Fibroblast of villous mesenchyme (primary cell): Measurements from ENCODE around the gene ACOX3. TPM values are rescaled to one million over a fixed set of nuclear protein-coding genes. Genes with fewer than 3 reads are reported as not detected.
A peak's percentile ranks its signal among the peaks of the same experiment; 100 is the strongest.
"Not testable (repeated sequence)": the region's sequence is repeated elsewhere in the genome, so short reads cannot be mapped to it uniquely, and the experiment has no call there.

Experiments
- DNase-seq: peaks from one replicate; pipeline ENCODE4 v3.0.0-alpha.2; 2010; ENCODE audit warnings: low read depth
- H3K4me3 ChIP-seq: 2 replicates; pipeline ENCODE4 v1.5.1; 2011; ENCODE audit warnings: low read depth, mild to moderate bottlenecking, low read length
- total RNA-seq: library from RNA; depleted of rRNA; stranded (reverse); fragments of >200 nt; gene quantifications from 2 replicates; pipeline ENCODE4 v1.2.3, GENCODE V29; 2012
- TF ChIP-seq, protein P1 (sequence below): IDR thresholded peaks from 2 replicates; pipeline ENCODE4 v1.5.1; 2012; ENCODE audit warnings: low read depth, mild to moderate bottlenecking, low read length; ENCODE audit not compliant: insufficient read depth

ACOX3 gene
- total RNA-seq, 1 donor, result 26.8 TPM

DNA sequence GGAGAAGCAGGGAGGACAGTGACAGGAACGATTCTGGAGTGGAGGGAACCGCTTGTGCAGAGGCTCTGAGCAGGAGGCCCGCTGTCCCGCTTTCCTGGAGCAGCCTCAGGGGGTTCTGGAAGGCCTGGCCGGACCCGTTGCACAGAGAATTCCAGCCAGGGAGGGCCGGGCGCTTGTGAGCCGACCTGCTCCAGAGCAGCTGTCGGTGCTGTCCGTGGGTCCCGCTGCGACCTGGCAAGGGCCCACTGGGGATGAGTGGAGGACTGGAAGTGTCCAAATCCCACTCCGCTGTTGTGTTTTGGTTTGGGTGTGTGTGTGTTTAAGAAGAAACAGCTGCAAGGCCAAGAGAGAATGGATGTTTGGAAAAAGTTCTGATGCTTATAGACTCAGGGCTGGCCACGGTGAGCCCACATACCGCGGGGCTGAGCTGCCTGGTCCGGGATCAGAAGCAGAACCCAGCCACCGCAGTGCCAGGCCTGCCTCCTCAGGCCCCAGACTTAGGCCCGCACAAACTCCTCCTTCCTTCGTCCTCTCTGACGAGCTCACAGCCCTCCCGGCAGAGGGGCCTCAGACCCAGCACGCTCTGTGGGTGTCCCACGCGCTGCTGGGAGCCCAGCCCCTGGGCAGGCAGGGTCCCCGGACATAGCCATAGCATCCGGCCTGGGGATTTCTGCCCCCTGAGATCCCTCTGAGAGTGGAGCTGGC, 97.1 kb downstream of the ACOX3 start:
- TF ChIP-seq, protein P1, sequence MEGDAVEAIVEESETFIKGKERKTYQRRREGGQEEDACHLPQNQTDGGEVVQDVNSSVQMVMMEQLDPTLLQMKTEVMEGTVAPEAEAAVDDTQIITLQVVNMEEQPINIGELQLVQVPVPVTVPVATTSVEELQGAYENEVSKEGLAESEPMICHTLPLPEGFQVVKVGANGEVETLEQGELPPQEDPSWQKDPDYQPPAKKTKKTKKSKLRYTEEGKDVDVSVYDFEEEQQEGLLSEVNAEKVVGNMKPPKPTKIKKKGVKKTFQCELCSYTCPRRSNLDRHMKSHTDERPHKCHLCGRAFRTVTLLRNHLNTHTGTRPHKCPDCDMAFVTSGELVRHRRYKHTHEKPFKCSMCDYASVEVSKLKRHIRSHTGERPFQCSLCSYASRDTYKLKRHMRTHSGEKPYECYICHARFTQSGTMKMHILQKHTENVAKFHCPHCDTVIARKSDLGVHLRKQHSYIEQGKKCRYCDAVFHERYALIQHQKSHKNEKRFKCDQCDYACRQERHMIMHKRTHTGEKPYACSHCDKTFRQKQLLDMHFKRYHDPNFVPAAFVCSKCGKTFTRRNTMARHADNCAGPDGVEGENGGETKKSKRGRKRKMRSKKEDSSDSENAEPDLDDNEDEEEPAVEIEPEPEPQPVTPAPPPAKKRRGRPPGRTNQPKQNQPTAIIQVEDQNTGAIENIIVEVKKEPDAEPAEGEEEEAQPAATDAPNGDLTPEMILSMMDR, result no peak
- DNase-seq, result no peak

DNA sequence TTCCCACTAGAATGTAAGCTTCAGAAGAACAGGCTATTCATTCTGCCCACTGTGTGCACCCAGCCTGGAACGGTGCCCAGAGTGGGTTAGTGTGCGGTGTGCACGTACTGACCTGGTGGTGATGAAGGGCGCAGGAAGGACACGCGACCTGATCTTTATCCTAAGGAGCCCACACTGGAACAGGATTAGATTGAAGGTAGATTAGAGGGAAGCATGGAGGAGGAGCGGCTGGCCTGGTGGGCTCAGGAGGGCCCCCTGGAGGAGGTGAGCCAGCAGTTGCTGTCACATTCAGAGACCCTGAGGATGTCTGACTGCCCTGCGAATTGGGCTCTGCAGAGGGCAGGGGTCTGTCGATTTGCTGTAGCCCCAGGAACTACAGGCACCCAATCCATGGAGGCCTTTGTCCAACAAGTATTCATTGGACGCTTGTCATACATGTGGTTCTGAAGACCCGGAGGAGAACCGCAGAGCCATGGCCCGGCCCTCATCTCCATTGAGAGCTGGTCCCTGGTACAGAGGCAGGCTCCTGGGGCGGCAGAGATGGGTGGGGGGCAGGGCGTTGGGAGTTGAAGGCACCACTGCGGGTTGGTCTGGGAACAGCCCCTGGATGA, 97.8 kb downstream of the ACOX3 start:
- DNase-seq, result no peak

More for the DNA sequence above, 97.1 kb downstream of the ACOX3 start:
- no peak overlapping the region for H3K4me3 ChIP-seq

DNA sequence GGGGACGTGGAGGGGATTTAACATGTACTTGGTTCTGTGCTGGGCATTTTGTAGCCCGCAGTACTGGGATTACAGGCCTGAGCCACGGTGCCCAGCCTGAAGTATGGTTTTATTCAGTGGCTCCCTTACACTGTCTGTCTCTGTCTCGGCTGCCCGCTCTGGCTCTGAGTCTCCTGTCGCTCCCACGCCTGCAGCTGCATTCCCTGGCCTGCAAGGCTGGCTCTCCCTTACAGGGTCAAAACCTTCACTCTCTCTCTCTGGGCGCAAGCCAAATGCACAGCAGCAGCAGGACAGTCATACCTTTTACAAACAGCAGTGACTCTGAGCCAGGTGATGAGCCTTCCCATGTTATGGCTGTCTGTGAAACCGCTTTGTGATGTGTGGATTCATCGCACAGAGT, 98.8 kb downstream of the ACOX3 start:
- peak; percentile 50 for DNase-seq
- no peak overlapping the region for H3K4me3 ChIP-seq
- TF ChIP-seq, protein P1, result no peak

More for the DNA sequence above, 97.8 kb downstream of the ACOX3 start:
- TF ChIP-seq, protein P1, result peak; percentile 23
- no peak overlapping the region for H3K4me3 ChIP-seq

DNA sequence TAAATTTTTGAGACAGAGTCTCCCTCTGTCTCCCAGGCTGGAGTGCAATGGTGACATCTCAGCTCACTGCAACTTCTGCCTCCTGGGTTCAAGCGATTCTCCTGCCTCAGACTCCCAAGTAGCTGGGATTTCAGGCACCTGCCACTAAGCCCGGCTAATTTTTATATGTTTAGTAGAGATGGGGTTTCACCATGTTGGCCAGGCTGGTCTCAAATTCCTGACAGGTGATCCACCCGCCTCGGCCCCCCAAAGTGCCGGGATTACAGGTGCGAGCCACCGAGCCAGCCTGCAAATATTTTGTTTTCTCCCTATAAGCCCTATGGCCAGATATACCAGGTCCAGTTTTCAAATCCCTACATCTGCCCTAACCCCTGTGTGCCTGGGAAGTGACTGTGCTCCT, 99.2 kb downstream of the ACOX3 start:
- DNase-seq, H3K4me3 ChIP-seq: not testable (repeated sequence)

DNA sequence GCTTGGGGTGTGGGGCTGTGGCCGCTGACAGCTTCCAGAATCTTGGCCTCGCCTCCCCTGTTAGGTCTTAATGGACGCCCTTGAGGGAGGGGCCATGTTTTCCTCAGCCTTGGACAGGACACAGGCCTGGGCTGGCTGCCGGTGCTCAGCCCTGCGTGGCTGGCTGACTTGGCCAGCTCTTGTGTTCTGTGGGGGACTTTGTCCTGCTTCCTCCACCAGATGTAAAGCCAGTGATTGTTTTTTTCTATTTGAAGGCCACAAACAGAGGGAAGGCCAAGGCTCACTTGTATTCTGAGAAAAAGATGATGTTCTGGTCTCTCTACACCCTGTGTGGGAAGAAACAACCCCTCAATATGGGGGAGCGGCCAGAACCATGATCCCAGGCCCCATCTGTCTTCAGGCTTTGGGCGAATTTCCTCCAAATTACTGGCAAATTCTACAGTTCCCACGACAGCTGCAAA, 99.7 kb downstream of the ACOX3 start:
- no peak overlapping the region for H3K4me3 ChIP-seq
- TF ChIP-seq, protein P1, result no peak
- DNase-seq, result peak; percentile 31

DNA sequence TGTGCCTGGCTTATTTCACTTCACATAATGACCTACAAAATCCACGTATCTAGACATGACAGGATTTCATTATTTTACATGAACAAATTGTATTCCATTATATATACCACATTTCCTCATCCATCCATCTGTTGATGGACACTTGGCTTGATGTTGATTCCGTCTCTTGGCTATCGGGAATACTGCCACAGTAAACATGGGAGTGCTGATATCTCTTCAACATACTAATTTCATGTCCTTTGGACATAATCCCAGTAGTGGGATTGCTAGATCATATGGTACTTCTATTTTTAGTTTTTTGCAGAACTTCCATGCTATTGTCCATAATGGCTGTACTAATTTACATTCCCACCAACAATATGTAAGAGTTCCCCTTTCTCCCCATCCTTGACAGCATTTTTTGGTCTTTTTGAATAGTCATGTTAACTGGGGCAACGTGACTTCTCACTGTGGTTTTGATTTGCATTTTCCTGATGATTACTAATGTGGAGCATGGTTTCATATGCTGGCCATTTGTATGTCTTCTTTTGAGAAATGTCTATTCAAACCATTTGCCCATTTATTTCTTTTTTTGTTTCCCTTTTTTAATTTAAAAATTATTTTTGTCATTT, 102.1 kb downstream of the ACOX3 start:
- DNase-seq, result no peak
- no peak overlapping the region for H3K4me3 ChIP-seq
- TF ChIP-seq, protein P1, result no peak

DNA sequence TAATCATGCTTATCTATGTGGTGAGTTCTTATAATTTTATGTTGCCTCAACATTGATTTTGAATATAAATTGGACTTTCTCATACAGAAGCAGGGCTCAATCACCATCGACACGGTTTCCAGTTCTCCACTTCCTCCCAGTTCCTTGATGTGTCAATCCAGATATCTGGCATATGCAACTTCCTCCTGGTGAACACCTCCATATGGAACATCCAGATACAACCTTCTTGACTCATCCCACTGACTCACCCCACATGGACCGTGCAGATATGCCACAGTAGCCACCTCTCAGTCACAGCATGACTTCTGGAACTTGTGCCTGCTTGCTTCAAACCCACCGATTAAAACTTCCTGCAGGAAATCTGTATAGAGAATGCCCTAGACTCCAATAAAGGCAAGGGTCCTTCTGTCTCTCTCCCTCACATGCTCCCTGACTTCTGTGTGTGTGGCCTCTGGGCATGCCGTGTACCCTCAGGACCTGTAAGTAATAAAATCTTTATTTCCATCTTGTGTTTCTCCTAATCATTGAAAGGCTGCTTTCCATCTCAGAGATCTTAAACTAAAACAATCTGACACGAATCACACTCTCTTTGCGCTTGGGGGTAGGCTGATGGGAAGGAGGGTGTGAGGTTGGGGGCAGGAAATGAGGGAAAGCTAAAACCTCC, 104.0 kb downstream of the ACOX3 start:
- H3K4me3 ChIP-seq, result no peak overlapping the region
- DNase-seq, result no peak
- TF ChIP-seq, protein P1, result no peak
